Gastrocnemius medialis (tissue), 4 donors: ENCODE data around the gene RSF1.

Experiments used
- POLR2A ChIP-seq, 2 donors: fragments of 450-650 bp; IDR thresholded peaks; one replicate each; pipeline ENCODE4 v1.6.1; 2017; ENCODE audit warnings: antibody characterized with exemption in 2 of 2, mild to moderate bottlenecking in 2 of 2, moderate library complexity in 2 of 2
- TF ChIP-seq, protein P1 (sequence below), 5 experiments: fragments of 450-650 bp in 3 of 5; fragments of 200-600 bp in 2 of 5; sonication (generic) in 2 of 5; IDR thresholded peaks in 4 of 5; conservative IDR thresholded peaks in 1 of 5; 1 replicate in 4 of 5; 2 replicates in 1 of 5; pipeline ENCODE4 v1.5.1; 2016 to 2019; ENCODE audit warnings: antibody characterized with exemption in 5 of 5, mild to moderate bottlenecking in 3 of 5, moderate library complexity in 3 of 5

DNA sequence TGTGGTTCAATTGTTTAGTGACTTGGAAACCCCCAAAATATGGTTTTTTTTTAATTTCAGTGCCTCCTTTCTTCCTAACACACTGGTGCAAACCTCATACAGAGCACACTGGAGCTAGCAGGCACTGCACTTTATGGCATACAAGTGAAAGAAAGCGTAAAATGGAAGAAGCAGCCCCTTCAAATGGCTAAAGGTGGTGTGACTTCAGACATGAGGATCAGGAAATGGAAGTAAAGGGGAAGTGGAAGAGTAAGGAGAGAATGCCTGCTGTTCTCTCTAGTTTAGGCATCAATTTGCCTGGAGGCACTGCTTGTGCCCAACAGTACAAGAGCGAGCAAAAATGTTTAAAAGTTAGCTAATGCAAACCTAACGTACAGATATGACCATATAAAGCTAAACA, 5.7 kb downstream of the RSF1 start:
- TF ChIP-seq, protein P1, sequence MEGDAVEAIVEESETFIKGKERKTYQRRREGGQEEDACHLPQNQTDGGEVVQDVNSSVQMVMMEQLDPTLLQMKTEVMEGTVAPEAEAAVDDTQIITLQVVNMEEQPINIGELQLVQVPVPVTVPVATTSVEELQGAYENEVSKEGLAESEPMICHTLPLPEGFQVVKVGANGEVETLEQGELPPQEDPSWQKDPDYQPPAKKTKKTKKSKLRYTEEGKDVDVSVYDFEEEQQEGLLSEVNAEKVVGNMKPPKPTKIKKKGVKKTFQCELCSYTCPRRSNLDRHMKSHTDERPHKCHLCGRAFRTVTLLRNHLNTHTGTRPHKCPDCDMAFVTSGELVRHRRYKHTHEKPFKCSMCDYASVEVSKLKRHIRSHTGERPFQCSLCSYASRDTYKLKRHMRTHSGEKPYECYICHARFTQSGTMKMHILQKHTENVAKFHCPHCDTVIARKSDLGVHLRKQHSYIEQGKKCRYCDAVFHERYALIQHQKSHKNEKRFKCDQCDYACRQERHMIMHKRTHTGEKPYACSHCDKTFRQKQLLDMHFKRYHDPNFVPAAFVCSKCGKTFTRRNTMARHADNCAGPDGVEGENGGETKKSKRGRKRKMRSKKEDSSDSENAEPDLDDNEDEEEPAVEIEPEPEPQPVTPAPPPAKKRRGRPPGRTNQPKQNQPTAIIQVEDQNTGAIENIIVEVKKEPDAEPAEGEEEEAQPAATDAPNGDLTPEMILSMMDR (IDR thresholded peaks at IDR 0.05 in 4 of 5, conservative IDR thresholded peaks at IDR 0.05 in 1 of 5): no peak
- TF ChIP-seq POLR2A (IDR thresholded peaks at IDR 0.05): no peak
